Body of pancreas (tissue), 4 donors: Measurements from ENCODE around the gene YWHAQ.

ENCODE experiments used
- POLR2A ChIP-seq, 3 donors: fragments of 450-650 bp; IDR thresholded peaks; one replicate each; pipeline ENCODE4 v1.6.1; 2016; ENCODE audit warnings: antibody characterized with exemption in 3 of 3, mild to moderate bottlenecking in 2 of 3
- TF ChIP-seq, protein P1 (sequence below), 7 experiments: fragments of 450-650 bp in 4 of 7; fragments of 200-600 bp in 3 of 7; sonication (generic) in 3 of 7; IDR thresholded peaks; one replicate each; pipeline ENCODE4 v1.5.1; 2016 to 2019; ENCODE audit warnings: antibody characterized with exemption in 7 of 7

DNA sequence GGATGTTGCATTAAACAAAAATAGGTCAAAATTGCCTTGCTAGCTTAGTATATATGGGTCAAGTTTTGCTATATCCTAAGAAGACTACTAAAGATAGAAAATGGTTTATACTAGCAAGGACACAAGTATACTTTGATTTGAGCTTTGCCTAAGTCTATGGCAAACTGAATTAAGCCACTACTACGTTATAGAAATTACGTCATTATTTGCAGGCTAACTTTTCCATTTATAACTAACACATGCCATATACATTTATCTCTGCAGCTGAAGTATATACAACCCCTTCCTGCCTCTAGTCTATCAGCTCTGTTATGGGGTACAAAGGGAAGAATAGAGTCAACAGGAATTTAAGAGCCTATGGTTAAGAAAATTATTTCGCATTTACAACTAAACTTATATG, 16.2 kb downstream of the YWHAQ start:
- TF ChIP-seq POLR2A (IDR thresholded peaks at IDR 0.05) = no peak
- TF ChIP-seq, protein P1, sequence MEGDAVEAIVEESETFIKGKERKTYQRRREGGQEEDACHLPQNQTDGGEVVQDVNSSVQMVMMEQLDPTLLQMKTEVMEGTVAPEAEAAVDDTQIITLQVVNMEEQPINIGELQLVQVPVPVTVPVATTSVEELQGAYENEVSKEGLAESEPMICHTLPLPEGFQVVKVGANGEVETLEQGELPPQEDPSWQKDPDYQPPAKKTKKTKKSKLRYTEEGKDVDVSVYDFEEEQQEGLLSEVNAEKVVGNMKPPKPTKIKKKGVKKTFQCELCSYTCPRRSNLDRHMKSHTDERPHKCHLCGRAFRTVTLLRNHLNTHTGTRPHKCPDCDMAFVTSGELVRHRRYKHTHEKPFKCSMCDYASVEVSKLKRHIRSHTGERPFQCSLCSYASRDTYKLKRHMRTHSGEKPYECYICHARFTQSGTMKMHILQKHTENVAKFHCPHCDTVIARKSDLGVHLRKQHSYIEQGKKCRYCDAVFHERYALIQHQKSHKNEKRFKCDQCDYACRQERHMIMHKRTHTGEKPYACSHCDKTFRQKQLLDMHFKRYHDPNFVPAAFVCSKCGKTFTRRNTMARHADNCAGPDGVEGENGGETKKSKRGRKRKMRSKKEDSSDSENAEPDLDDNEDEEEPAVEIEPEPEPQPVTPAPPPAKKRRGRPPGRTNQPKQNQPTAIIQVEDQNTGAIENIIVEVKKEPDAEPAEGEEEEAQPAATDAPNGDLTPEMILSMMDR (IDR thresholded peaks at IDR 0.05) = no peak
